Gastroesophageal sphincter (tissue), 3 donors: ENCODE results near the gene FAAH2.

Experiments used
- POLR2A ChIP-seq, 2 donors: fragments of 450-650 bp; IDR thresholded peaks; one replicate each; pipeline ENCODE4 v1.6.1; 2017; ENCODE audit warnings: antibody characterized with exemption in 2 of 2, mild to moderate bottlenecking in 2 of 2, moderate library complexity in 1 of 2
- POLR2AphosphoS5 ChIP-seq: sonication (generic); formaldehyde crosslinking; IDR thresholded peaks from one replicate; pipeline ENCODE4 v1.6.1; 2017; ENCODE audit warnings: antibody characterized with exemption
- TF ChIP-seq, protein P1 (sequence below), 4 experiments: fragments of 200-600 bp in 2 of 4; fragments of 450-650 bp in 2 of 4; sonication (generic) in 1 of 4; IDR thresholded peaks; one replicate each; pipeline ENCODE4 v1.5.1; 2017 to 2019; ENCODE audit warnings: antibody characterized with exemption in 4 of 4, mild to moderate bottlenecking in 2 of 4, moderate library complexity in 2 of 4

DNA sequence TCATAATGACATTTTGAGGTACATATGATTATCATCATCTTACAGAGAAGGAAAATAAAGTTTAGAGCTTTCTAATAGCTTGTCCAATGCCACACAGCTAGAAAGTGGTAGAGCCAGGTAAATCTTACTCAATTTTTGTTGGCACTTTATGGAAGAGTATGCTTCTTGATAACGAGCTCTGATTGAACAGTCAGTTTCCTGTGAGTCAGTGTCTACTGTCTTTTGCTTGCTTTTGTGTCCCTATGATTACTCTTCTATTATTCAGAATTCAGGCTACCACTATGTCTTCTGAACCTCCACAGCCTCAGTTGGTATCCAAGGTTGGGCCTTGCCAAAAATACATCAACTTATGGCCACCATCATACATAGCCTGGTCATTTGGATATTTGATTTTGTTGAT is 2.6 kb downstream of the FAAH2 start:
- no peak for TF ChIP-seq POLR2AphosphoS5
- TF ChIP-seq, protein P1, sequence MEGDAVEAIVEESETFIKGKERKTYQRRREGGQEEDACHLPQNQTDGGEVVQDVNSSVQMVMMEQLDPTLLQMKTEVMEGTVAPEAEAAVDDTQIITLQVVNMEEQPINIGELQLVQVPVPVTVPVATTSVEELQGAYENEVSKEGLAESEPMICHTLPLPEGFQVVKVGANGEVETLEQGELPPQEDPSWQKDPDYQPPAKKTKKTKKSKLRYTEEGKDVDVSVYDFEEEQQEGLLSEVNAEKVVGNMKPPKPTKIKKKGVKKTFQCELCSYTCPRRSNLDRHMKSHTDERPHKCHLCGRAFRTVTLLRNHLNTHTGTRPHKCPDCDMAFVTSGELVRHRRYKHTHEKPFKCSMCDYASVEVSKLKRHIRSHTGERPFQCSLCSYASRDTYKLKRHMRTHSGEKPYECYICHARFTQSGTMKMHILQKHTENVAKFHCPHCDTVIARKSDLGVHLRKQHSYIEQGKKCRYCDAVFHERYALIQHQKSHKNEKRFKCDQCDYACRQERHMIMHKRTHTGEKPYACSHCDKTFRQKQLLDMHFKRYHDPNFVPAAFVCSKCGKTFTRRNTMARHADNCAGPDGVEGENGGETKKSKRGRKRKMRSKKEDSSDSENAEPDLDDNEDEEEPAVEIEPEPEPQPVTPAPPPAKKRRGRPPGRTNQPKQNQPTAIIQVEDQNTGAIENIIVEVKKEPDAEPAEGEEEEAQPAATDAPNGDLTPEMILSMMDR (IDR thresholded peaks at IDR 0.05) = no peak
- TF ChIP-seq POLR2A (IDR thresholded peaks at IDR 0.05) = no peak
